Uterus (tissue), 2 donors: ENCODE data around the gene CHST14.

Source experiments
- POLR2A ChIP-seq, 2 donors: fragments of 450-650 bp; IDR thresholded peaks; one replicate each; pipeline ENCODE4 v1.6.1; 2016; ENCODE audit warnings: antibody characterized with exemption in 2 of 2, mild to moderate bottlenecking in 1 of 2, moderate library complexity in 1 of 2
- TF ChIP-seq, protein P1 (sequence below), 4 experiments: fragments of 200-600 bp in 2 of 4; fragments of 450-650 bp in 2 of 4; sonication (generic) in 2 of 4; IDR thresholded peaks; one replicate each; pipeline ENCODE4 v1.5.1; 2016 to 2019; ENCODE audit warnings: antibody characterized with exemption in 4 of 4, mild to moderate bottlenecking in 2 of 4, moderate library complexity in 1 of 4

DNA sequence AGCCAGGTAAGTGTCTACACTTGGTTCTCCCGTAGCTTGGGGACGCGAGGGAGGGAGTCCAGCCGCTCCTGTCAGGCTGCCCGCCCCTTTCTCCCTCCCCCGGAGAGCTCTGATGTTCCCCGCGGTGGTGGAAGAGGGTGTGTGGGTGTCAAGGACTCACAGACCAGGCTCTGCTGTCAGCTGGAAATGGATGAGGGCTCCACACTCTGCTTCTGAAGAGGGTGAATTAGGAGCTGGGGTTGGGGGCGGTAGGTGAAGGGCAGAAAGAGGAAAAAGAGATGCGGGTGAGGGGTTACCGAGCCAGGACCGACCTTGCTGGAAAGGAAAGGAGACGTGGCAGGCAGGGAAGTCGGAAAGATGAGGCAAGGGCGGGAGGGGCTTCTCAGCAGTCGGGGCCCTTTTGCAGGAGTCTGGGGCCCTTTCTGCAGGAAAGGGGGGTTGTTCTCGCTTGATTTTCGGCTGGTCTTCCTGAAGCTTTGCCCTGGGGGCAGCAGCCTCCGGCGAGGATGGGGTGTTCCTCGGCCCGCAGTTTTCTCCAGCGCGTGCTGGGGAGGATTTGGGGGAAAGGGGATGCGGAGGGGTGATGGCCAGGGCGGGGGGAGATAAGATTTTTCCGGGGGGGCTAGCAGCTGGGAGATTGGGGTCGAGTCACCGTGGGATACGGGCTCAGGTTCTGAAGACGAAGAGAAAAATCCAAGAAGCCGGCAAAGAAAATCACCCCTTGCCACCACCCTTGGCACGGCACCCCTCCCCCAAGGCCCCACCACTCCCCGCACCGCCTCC is 30.6 kb upstream of the CHST14 start:
- TF ChIP-seq POLR2A (IDR thresholded peaks at IDR 0.05) = no peak
- TF ChIP-seq, protein P1, sequence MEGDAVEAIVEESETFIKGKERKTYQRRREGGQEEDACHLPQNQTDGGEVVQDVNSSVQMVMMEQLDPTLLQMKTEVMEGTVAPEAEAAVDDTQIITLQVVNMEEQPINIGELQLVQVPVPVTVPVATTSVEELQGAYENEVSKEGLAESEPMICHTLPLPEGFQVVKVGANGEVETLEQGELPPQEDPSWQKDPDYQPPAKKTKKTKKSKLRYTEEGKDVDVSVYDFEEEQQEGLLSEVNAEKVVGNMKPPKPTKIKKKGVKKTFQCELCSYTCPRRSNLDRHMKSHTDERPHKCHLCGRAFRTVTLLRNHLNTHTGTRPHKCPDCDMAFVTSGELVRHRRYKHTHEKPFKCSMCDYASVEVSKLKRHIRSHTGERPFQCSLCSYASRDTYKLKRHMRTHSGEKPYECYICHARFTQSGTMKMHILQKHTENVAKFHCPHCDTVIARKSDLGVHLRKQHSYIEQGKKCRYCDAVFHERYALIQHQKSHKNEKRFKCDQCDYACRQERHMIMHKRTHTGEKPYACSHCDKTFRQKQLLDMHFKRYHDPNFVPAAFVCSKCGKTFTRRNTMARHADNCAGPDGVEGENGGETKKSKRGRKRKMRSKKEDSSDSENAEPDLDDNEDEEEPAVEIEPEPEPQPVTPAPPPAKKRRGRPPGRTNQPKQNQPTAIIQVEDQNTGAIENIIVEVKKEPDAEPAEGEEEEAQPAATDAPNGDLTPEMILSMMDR (IDR thresholded peaks at IDR 0.05) = peak in 1 of 4 experiments; percentile 28
